OCI-LY7 (cell line): ENCODE results near the gene GLCCI1. TPM values are rescaled to one million over a fixed set of nuclear protein-coding genes. Genes with fewer than 3 reads are reported as not detected.

Source experiments
- BruUV-seq: library from RNA; stranded (reverse); fragments of 400-500 nt; replicated peaks from 2 replicates; lab custom pipeline; 2021; lab: Mats Ljungman, UMichigan
- CTCF ChIA-PET: fragments of 300-600 bp; sonication (Branson Sonifier 250); formaldehyde crosslinking; loops from one replicate; lab custom pipeline; 2022; ENCODE audit warnings: antibody characterized with exemption; ENCODE audit not compliant: unreplicated experiment; lab: Charles Lee
- POLR2A ChIA-PET: fragments of 300-600 bp; sonication (Branson Sonifier 250); formaldehyde crosslinking; loops from one replicate; lab custom pipeline; 2022; ENCODE audit warnings: antibody characterized with exemption; lab: Charles Lee
- DNase-seq: peaks from one replicate; pipeline ENCODE4 v3.0.0-alpha.2; 2015; ENCODE audit warnings: low spot score
- H2AFZ ChIP-seq: fragments of 200-600 bp; sonication (generic), shearing (Covaris generic); 2 replicates; pipeline ENCODE4 v1.6.1; 2014; ENCODE audit warnings: mild to moderate bottlenecking, antibody characterized with exemption, low read length, moderate library complexity
- H3K27ac ChIP-seq: fragments of 200-600 bp; sonication (generic); 2 replicates; pipeline ENCODE4 v1.5.1; 2014; ENCODE audit warnings: mixed run types, low read depth, mild to moderate bottlenecking, moderate library complexity, low read length, inconsistent platforms; ENCODE audit not compliant: poor library complexity, severe bottlenecking
- H3K36me3 ChIP-seq: fragments of 200-600 bp; sonication (generic); 2 replicates; pipeline ENCODE4 v1.6.1; 2014; ENCODE audit warnings: mild to moderate bottlenecking, antibody characterized with exemption, low read length, moderate library complexity, mixed read lengths; ENCODE audit not compliant: insufficient read depth
- H3K4me1 ChIP-seq: fragments of 200-600 bp; sonication (generic); 2 replicates; pipeline ENCODE4 v1.5.1; 2014; ENCODE audit warnings: mild to moderate bottlenecking, low read length; ENCODE audit not compliant: insufficient read depth, poor library complexity, severe bottlenecking
- H3K4me2 ChIP-seq: fragments of 200-600 bp; sonication (generic); 2 replicates; pipeline ENCODE4 v1.6.1; 2014; ENCODE audit warnings: mild to moderate bottlenecking, low read length
- H3K4me3 ChIP-seq: fragments of 200-600 bp; sonication (generic); 2 replicates; pipeline ENCODE4 v1.5.1; 2014; ENCODE audit warnings: mild to moderate bottlenecking, low read depth, low read length; ENCODE audit not compliant: poor library complexity, severe bottlenecking
- H3K79me2 ChIP-seq: fragments of 200-600 bp; sonication (generic); 2 replicates; pipeline ENCODE4 v1.6.1; 2016; ENCODE audit warnings: low read depth, mild to moderate bottlenecking, low read length, moderate library complexity, mixed read lengths; ENCODE audit not compliant: insufficient read depth
- H3K9me2 ChIP-seq: fragments of 200-600 bp; sonication (generic); 2 replicates; pipeline ENCODE4 v1.6.1; 2016; ENCODE audit warnings: mild to moderate bottlenecking, low read length, mixed read lengths; ENCODE audit not compliant: insufficient read depth
- H3K9me3 ChIP-seq: fragments of 200-600 bp; sonication (generic); 2 replicates; pipeline ENCODE4 v1.6.1; 2014; ENCODE audit warnings: mild to moderate bottlenecking, mixed run types, low read length, mixed read lengths
- H4K20me1 ChIP-seq: fragments of 200-600 bp; sonication (generic); 2 replicates; pipeline ENCODE4 v1.6.1; 2014; ENCODE audit warnings: mild to moderate bottlenecking, antibody characterized with exemption, low read length, moderate library complexity, mixed read lengths; ENCODE audit not compliant: insufficient read depth
- CTCF ChIP-seq: fragments of 200-600 bp; sonication (generic); conservative IDR thresholded peaks from 2 replicates; pipeline ENCODE4 v1.5.1; 2014; ENCODE audit warnings: mild to moderate bottlenecking, antibody characterized with exemption, low read length, moderate library complexity, mixed read lengths
- EZH2phosphoT487 ChIP-seq: fragments of 200-600 bp; sonication (generic); IDR thresholded peaks from 2 replicates; pipeline ENCODE4 v1.6.1; 2018; ENCODE audit warnings: low read depth, borderline replicate concordance, mild to moderate bottlenecking, mixed run types, antibody characterized with exemption, low read length, moderate library complexity, mixed read lengths
- intact Hi-C: fragments of 100-400 bp; cut with micrococcal nuclease; formaldehyde crosslinking; loops from one replicate; pipeline ENCODE4 v1.10.0; 2022; ENCODE audit not compliant: unreplicated experiment
- total RNA-seq, 2 experiments: library from RNA; depleted of rRNA in 1 of 2; stranded (reverse); fragments of >200 nt in 1 of 2; shearing (Covaris generic) in 1 of 2; gene quantifications; 2 replicates each; pipeline ENCODE4 v1.2.3, GENCODE V29; 2014 to 2022

GLCCI1 gene
- total RNA-seq, 2 experiments from 2014 or later = 21.3 to 85.6 TPM

- no TSS peak for BruUV-seq
- DNase-seq = no peak
Measured at GRCh38 chr7:8005279-8005678, 36.7 kb downstream of the GLCCI1 start.

GRCh38 chr7:8014399-8014798, 45.8 kb downstream of the GLCCI1 start:
- POLR2A ChIA-PET = no interaction called here
- Histone ChIP-seq H3K9me2 (no peaks in the 10 kb centered on the region), H2AFZ (no peak overlapping the region), H3K4me2 (no peak overlapping the region), H3K36me3 (peaks cover 60% of the 10 kb centered on the region), H4K20me1 (no peaks in the 10 kb centered on the region), H3K79me2 (peaks cover 19% of the 10 kb centered on the region; the same call in 1 of the 2 replicates), H3K9me3 (no peaks in the 10 kb centered on the region), H3K4me3 (no peak overlapping the region), H3K27ac (no peak overlapping the region), H3K4me1 (no peaks in the 10 kb centered on the region)
- no TSS peak for BruUV-seq
- DNase-seq = no peak
- intact Hi-C loops = no loop called here
- TF ChIP-seq EZH2phosphoT487 (no peak), CTCF (no peak)
- CTCF ChIA-PET = no interaction called here

More at GRCh38 chr7:8005279-8005678, 36.7 kb downstream of the GLCCI1 start:
- H3K36me3 ChIP-seq = peaks cover 68% of the 10 kb centered on the region
- H2AFZ ChIP-seq = no peak overlapping the region
- no peak overlapping the region for H3K27ac ChIP-seq
- ChIA-PET CTCF (no interaction called here), POLR2A (interaction anchor here (0.7 to 1.4 kb wide), 4 partner anchors 8 to 42 kb away, joined by 3 to 4 read pairs (median 3); no protein-coding TSS in a partner anchor)
- no peaks in the 10 kb centered on the region for H4K20me1 ChIP-seq
- H3K79me2 ChIP-seq = peaks cover 31% of the 10 kb centered on the region
- no peak overlapping the region for H3K4me3 ChIP-seq
- H3K9me3 ChIP-seq = no peaks in the 10 kb centered on the region
- intact Hi-C loops = no loop called here
- no peaks in the 10 kb centered on the region for H3K4me1 ChIP-seq
- no peak for TF ChIP-seq CTCF
- TF ChIP-seq EZH2phosphoT487 = no peak
- no peak overlapping the region for H3K4me2 ChIP-seq
- no peaks in the 10 kb centered on the region for H3K9me2 ChIP-seq

GRCh38 chr7:8015100-8015745, 46.6 kb downstream of the GLCCI1 start:
- no peak for TF ChIP-seq CTCF
- no peak for TF ChIP-seq EZH2phosphoT487
- H3K4me2 ChIP-seq = no peak overlapping the region
- no peak overlapping the region for H2AFZ ChIP-seq
- H3K9me2 ChIP-seq = no peaks in the 10 kb centered on the region
- H3K27ac ChIP-seq = no peak overlapping the region
- BruUV-seq = no TSS peak
- ChIA-PET CTCF (no interaction called here), POLR2A (interaction anchor here (0.5 kb wide), 1 partner anchor 17 kb away, joined by 7 read pairs; no protein-coding TSS in a partner anchor)
- peaks cover 19% of the 10 kb centered on the region; the same call in 1 of the 2 replicates for H3K79me2 ChIP-seq
- peaks cover 59% of the 10 kb centered on the region for H3K36me3 ChIP-seq
- H3K4me3 ChIP-seq = no peak overlapping the region
- no peaks in the 10 kb centered on the region for H3K9me3 ChIP-seq
- no peaks in the 10 kb centered on the region for H3K4me1 ChIP-seq
- intact Hi-C loops = no loop called here
- DNase-seq = no peak
- H4K20me1 ChIP-seq = no peaks in the 10 kb centered on the region
